ENCODE measurements around the gene ADAMTS17. TPM values are rescaled to one million over a fixed set of nuclear protein-coding genes. Genes with fewer than 3 reads are reported as not detected.

The ADAMTS17 gene
- total and polyA plus RNA-seq, 2 experiments from 2014 or later = 0.69 to 3.3 TPM

DNA sequence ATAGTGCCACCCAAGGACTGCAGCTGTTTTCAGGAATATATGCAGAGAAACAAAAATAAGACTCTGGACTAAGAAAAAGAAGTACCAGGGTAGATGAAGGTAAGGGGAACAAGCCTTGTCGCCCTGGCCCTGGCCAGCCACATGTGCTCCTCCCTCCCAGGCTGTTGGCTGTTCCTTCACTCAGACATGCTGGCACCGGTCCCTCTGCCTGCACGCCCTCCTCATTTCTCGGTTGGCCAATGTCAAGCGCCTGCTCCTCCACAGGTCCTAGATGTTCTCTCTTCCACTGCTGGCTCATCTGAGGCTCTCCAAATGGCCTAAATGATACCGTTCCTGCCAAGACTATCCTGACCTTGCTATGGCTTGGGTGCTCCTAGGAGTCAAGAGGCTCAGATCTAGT lies 320.1 kb downstream of the ADAMTS17 start:
- DNase-seq (ENCODE audit: low read depth in 1 of 2, low spot score in 1 of 2) = no peak
- H3K9me3 ChIP-seq (ENCODE audit: low read depth) = no peaks in the 10 kb centered on the region
- H3K27ac ChIP-seq = no peak overlapping the region
- no peaks in the 10 kb centered on the region for H3K36me3 ChIP-seq
- H3K4me3 ChIP-seq = no peak overlapping the region
- TF ChIP-seq, protein P1, sequence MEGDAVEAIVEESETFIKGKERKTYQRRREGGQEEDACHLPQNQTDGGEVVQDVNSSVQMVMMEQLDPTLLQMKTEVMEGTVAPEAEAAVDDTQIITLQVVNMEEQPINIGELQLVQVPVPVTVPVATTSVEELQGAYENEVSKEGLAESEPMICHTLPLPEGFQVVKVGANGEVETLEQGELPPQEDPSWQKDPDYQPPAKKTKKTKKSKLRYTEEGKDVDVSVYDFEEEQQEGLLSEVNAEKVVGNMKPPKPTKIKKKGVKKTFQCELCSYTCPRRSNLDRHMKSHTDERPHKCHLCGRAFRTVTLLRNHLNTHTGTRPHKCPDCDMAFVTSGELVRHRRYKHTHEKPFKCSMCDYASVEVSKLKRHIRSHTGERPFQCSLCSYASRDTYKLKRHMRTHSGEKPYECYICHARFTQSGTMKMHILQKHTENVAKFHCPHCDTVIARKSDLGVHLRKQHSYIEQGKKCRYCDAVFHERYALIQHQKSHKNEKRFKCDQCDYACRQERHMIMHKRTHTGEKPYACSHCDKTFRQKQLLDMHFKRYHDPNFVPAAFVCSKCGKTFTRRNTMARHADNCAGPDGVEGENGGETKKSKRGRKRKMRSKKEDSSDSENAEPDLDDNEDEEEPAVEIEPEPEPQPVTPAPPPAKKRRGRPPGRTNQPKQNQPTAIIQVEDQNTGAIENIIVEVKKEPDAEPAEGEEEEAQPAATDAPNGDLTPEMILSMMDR (IDR thresholded peaks at IDR 0.05; ENCODE audit: low read depth, low read length) = no peak
- H3K4me1 ChIP-seq (ENCODE audit: low read depth) = peaks cover 9% of the 10 kb centered on the region
- no peaks in the 10 kb centered on the region for H3K27me3 ChIP-seq

DNA sequence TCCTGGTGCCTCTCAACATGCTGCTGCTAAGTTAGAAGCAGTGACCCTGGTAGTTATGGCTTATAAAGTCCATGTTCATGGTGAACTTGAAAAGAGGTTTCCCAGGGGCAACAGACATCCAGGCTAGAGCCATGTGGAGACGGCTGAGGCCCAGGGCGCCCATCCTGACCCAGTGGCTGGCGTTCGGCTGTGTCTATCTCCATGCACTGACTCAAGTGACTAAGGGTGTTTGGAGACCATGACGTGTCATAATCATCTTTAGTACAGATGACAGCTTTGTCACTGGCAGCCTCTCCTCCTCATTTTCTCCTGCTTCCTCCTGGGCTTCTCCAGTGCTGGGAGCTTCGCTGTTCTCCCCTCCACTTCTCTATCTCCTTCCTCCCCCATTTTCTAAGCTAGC lies 321.2 kb downstream of the ADAMTS17 start:
- Histone ChIP-seq H3K27ac (peak overlapping the region; percentile 13), H3K27me3 (no peaks in the 10 kb centered on the region), H3K4me1 (ENCODE audit: low read depth) (peaks cover 9% of the 10 kb centered on the region), H3K36me3 (no peaks in the 10 kb centered on the region), H3K9me3 (ENCODE audit: low read depth) (no peaks in the 10 kb centered on the region), H3K4me3 (no peak overlapping the region)
- TF ChIP-seq, protein P1 (IDR thresholded peaks at IDR 0.05; ENCODE audit: low read depth, low read length) = no peak
- DNase-seq (ENCODE audit: low read depth in 1 of 2, low spot score in 1 of 2) = no peak

DNA sequence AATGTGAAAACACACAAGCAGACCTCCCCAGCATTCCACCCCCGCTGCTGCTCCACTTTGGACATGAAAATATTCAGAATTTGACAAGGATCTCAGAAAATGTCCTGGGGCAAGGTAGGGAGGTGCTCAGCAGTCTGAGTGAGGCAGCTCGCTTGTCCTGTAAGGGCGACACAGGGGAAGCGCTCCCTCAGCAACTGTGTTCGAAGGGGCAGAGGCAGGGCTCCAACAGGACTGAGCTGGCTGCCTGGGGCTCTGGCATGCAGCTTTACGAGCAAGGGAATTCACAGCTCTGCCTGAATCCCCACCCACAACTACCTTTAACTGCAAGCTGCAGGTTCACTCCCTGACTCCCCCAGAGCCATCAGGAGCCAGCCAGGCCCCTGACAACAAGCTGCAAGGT lies 321.6 kb downstream of the ADAMTS17 start:
- no peaks in the 10 kb centered on the region for H3K27me3 ChIP-seq
- H3K4me1 ChIP-seq (ENCODE audit: low read depth) = peaks cover 9% of the 10 kb centered on the region
- no peak overlapping the region for H3K4me3 ChIP-seq
- H3K9me3 ChIP-seq (ENCODE audit: low read depth) = no peaks in the 10 kb centered on the region
- H3K36me3 ChIP-seq = no peaks in the 10 kb centered on the region
- TF ChIP-seq, protein P1 (IDR thresholded peaks at IDR 0.05; ENCODE audit: low read depth, low read length) = no peak
- peak overlapping the region; percentile 13 for H3K27ac ChIP-seq
- peak in 1 of 2 donors; percentile 40 for DNase-seq (ENCODE audit: low read depth in 1 of 2, low spot score in 1 of 2)

DNA sequence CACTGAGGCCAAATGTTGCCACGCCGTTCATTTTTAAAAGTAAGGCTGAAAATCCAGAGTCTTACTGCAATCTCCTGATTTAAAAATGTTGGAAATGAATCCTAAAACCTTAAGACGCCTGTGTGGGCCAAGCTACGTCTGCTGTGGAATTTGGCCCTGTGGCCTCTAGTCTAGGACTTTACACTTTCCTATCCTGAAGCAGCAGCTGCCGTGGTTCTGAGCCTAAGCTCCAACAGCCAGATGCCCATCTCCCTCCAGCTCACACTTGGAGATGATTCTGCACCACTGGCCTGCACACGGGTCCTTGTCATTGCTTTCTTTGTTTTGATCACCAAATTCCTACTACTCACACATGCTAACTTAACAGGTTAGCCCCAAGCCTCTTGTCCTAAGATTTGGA lies 322.2 kb downstream of the ADAMTS17 start:
- TF ChIP-seq, protein P1 (IDR thresholded peaks at IDR 0.05; ENCODE audit: low read depth, low read length) = no peak
- no peaks in the 10 kb centered on the region for H3K36me3 ChIP-seq
- no peaks in the 10 kb centered on the region for H3K9me3 ChIP-seq (ENCODE audit: low read depth)
- H3K27ac ChIP-seq = no peak overlapping the region
- no peak for DNase-seq (ENCODE audit: low read depth in 1 of 2, low spot score in 1 of 2)
- no peaks in the 10 kb centered on the region for H3K27me3 ChIP-seq
- peaks cover 9% of the 10 kb centered on the region for H3K4me1 ChIP-seq (ENCODE audit: low read depth)
- no peak overlapping the region for H3K4me3 ChIP-seq

DNA sequence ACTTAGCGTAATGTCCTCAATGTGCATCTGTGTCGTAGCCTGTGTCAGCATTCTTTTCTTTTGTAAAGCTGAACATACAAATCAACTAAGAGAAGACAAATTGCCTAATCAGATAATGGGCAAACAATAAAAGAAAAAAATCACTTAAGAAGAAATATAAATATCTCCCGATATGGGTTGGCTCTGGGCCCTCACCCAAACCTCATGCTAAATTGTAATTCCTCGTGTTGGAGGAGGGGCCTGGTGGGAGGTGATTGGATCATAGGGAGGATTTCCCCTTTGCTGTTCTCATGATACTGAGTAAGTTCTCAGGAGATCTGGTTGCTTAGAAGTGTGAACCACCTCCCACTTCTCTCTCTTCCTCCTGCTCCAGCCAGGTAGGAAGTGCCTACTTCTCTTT lies 323.6 kb downstream of the ADAMTS17 start:
- H3K27ac ChIP-seq = no peak overlapping the region
- no peaks in the 10 kb centered on the region for H3K27me3 ChIP-seq
- DNase-seq (ENCODE audit: low read depth in 1 of 2, low spot score in 1 of 2) = peak in 1 of 2 donors; percentile 23
- H3K9me3 ChIP-seq (ENCODE audit: low read depth) = no peaks in the 10 kb centered on the region
- TF ChIP-seq, protein P1 (IDR thresholded peaks at IDR 0.05; ENCODE audit: low read depth, low read length) = no peak
- H3K36me3 ChIP-seq = no peaks in the 10 kb centered on the region
- H3K4me1 ChIP-seq (ENCODE audit: low read depth) = peaks cover 9% of the 10 kb centered on the region
- no peak overlapping the region for H3K4me3 ChIP-seq

DNA sequence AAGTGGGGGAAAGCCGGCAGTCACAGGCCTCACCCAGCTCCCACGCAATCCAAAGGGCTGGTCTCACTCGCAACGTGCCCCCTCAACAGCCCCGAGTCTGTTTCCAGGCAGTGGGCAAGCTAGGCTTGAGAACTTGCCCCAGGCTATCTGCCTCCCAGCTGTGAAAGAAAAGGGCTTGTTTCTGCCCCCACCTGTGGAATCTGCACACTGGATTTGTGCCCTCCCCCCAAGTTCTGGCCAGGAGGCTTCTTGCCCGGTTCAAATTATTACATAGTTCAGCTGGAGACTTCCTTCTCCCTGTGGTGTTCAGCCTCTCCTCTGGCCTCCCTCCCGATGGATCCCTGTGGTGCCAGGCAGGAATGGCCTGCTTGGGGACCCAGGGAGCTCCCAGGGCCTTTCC lies 324.6 kb downstream of the ADAMTS17 start:
- H3K36me3 ChIP-seq = no peaks in the 10 kb centered on the region
- no peaks in the 10 kb centered on the region for H3K27me3 ChIP-seq
- H3K4me1 ChIP-seq (ENCODE audit: low read depth) = peaks cover 9% of the 10 kb centered on the region
- DNase-seq (ENCODE audit: low read depth in 1 of 2, low spot score in 1 of 2) = no peak
- TF ChIP-seq, protein P1 (IDR thresholded peaks at IDR 0.05; ENCODE audit: low read depth, low read length) = no peak
- no peak overlapping the region for H3K4me3 ChIP-seq
- H3K9me3 ChIP-seq (ENCODE audit: low read depth) = no peaks in the 10 kb centered on the region
- H3K27ac ChIP-seq = no peak overlapping the region
